Endothelial cell of umbilical vein (primary cell): ENCODE measurements around the gene LRP5. TPM values are rescaled to one million over a fixed set of nuclear protein-coding genes. Genes with fewer than 3 reads are reported as not detected.

Experiments used
- BruUV-seq: library from RNA; stranded (reverse); fragments of 400-500 nt; replicated peaks from 2 replicates; lab custom pipeline; 2021; lab: Mats Ljungman, UMichigan
- CTCF ChIA-PET: fragments of 300-600, 350-600 bp; sonication (Branson Sonifier 250); formaldehyde crosslinking; loops from one replicate; lab custom pipeline; 2021; ENCODE audit warnings: antibody characterized with exemption, inconsistent platforms; lab: Charles Lee
- POLR2A ChIA-PET: fragments of 300-600, 350-600 bp; sonication (Branson Sonifier 250); formaldehyde crosslinking; loops from one replicate; lab custom pipeline; 2021; ENCODE audit warnings: antibody characterized with exemption, inconsistent platforms; lab: Charles Lee
- DNase-seq: peaks from one replicate; pipeline ENCODE4 v3.0.0-alpha.2; 2011; ENCODE audit warnings: low read depth, low spot score
- FAIRE-seq: peaks from 2 replicates; lab custom pipeline; 2011; peaks lifted over from hg19 to GRCh38; lab: Jason Lieb, UNC
- H2AFZ ChIP-seq: 2 replicates; pipeline ENCODE4 v1.6.0; 2012; ENCODE audit warnings: low read depth, low read length, control low read depth, inconsistent platforms
- H3K27ac ChIP-seq: 2 replicates; pipeline ENCODE4 v1.5.1; 2011; ENCODE audit warnings: low read depth, mild to moderate bottlenecking, control low read depth, low read length, moderate library complexity; ENCODE audit not compliant: insufficient read depth
- H3K27me3 ChIP-seq, 2 experiments: 2 replicates each; pipeline versions ENCODE4 v1.6.0 to v1.6.1; 2011; ENCODE audit warnings: low read length in 2 of 2, mixed read lengths in 1 of 2; ENCODE audit not compliant: control insufficient read depth in 2 of 2, insufficient read depth in 2 of 2
- H3K36me3 ChIP-seq, 2 experiments: 2 replicates in 1 of 2; 3 replicates in 1 of 2; pipeline ENCODE4 v1.5.1; 2011; ENCODE audit warnings: low read length in 2 of 2, mild to moderate bottlenecking in 1 of 2, moderate library complexity in 1 of 2; ENCODE audit not compliant: control insufficient read depth in 2 of 2, insufficient read depth in 2 of 2; ENCODE audit errors: extremely low read depth in 1 of 2
- H3K4me1 ChIP-seq: 3 replicates; pipeline ENCODE4 v1.5.1; 2011; ENCODE audit warnings: mild to moderate bottlenecking, low read length; ENCODE audit not compliant: control insufficient read depth, insufficient read depth; ENCODE audit errors: extremely low read depth
- H3K4me2 ChIP-seq: 2 replicates; pipeline ENCODE4 v1.6.1; 2011; ENCODE audit warnings: low read length, control low read depth, mixed read lengths; ENCODE audit not compliant: insufficient read depth
- H3K4me3 ChIP-seq, 3 experiments: fragments of 200-600 bp in 1 of 3; sonication (generic), shearing (Covaris generic) in 1 of 3; replicated peaks in 1 of 3; 2 replicates each; pipeline ENCODE4 v1.5.1; 2011 to 2016; ENCODE audit warnings: control low read depth in 3 of 3, low read length in 3 of 3, mild to moderate bottlenecking in 2 of 3, inconsistent platforms in 1 of 3, low read depth in 1 of 3, moderate library complexity in 1 of 3; ENCODE audit not compliant: insufficient read depth in 1 of 3
- H3K79me2 ChIP-seq: 2 replicates; pipeline ENCODE4 v1.6.0; 2012; ENCODE audit warnings: low read length, inconsistent platforms; ENCODE audit not compliant: control insufficient read depth, insufficient read depth
- H3K9ac ChIP-seq: replicated peaks from 2 replicates; pipeline ENCODE3; 2011; ENCODE audit warnings: low read length, control low read depth; ENCODE audit not compliant: insufficient read depth; ENCODE audit errors: extremely low read depth
- H3K9me1 ChIP-seq: replicated peaks from 3 replicates; pipeline ENCODE4 v1.6.0; 2011; ENCODE audit warnings: mild to moderate bottlenecking, low read length; ENCODE audit not compliant: control insufficient read depth, insufficient read depth; ENCODE audit errors: extremely low read depth
- H3K9me3 ChIP-seq: replicated peaks from 2 replicates; pipeline ENCODE4 v1.5.1; 2012; ENCODE audit warnings: low read length, inconsistent platforms; ENCODE audit not compliant: control insufficient read depth, insufficient read depth
- H4K20me1 ChIP-seq: replicated peaks from 2 replicates; pipeline ENCODE3; 2011; ENCODE audit warnings: mild to moderate bottlenecking, low read length; ENCODE audit not compliant: control insufficient read depth, insufficient read depth; ENCODE audit errors: extremely low read depth
- CTCF ChIP-seq, 2 donors: IDR thresholded peaks; 1 replicate in 1 of 2; 2 replicates in 1 of 2; pipeline ENCODE4 v1.5.1; 2011; ENCODE audit warnings: low read length in 2 of 2, mild to moderate bottlenecking in 2 of 2, moderate library complexity in 2 of 2, control low read depth in 1 of 2, inconsistent platforms in 1 of 2, low read depth in 1 of 2; ENCODE audit not compliant: insufficient read depth in 1 of 2; ENCODE audit errors: extremely low read depth in 1 of 2
- FOS ChIP-seq: IDR thresholded peaks from 2 replicates; pipeline ENCODE4 v1.6.1; 2011; ENCODE audit warnings: mild to moderate bottlenecking, low read length, moderate library complexity, borderline replicate concordance; ENCODE audit not compliant: insufficient read depth
- MAX ChIP-seq: IDR thresholded peaks from 2 replicates; pipeline ENCODE4 v1.6.1; 2011; ENCODE audit not compliant: insufficient read depth, insufficient read length
- MYC ChIP-seq: IDR thresholded peaks from one replicate; pipeline ENCODE4 v1.6.1; 2011; ENCODE audit warnings: mild to moderate bottlenecking, low read depth, low read length
- POLR2A ChIP-seq: IDR thresholded peaks from 2 replicates; pipeline ENCODE4 v1.6.1; 2012; ENCODE audit warnings: low read depth, mild to moderate bottlenecking, control low read depth, low read length
- dilution Hi-C: fragments of 300-500 bp; cut with MboI; formaldehyde crosslinking; loops from one replicate; pipeline ENCODE4 v1.15.0; 2019; ENCODE audit warnings: low sequenced_read_pairs; ENCODE audit not compliant: extremely low pct_ligation_motif_present
- intact Hi-C: fragments of 100-400 bp; cut with micrococcal nuclease; formaldehyde crosslinking; loops from one replicate; pipeline ENCODE4 v1.10.0; 2022
- polyA plus RNA-seq, 4 experiments: library from polyadenylated mRNA; depleted of rRNA in 3 of 4; stranded (reverse) in 3 of 4; unstranded in 1 of 4; fragments of >200 nt; gene quantifications; 2 replicates each; pipeline versions ENCODE4 v1.2.1 to v1.2.3, GENCODE V29; 2011 to 2012; ENCODE audit warnings: missing spikeins in 1 of 4
- total RNA-seq: library from RNA; stranded (reverse); gene quantifications from 2 replicates; pipeline ENCODE4 v1.2.3, GENCODE V29; 2021

The LRP5 gene
- total and polyA plus RNA-seq, 2 donors (not counting 3 experiments of a cell fraction or from before 2014, with no cell fraction given), result 35.1 to 51.8 TPM

GRCh38 chr11:68335683-68336082 lies 23.3 kb downstream of the LRP5 start:
- no peak for FAIRE-seq
- intact Hi-C loops, result no loop called here
- no TSS peak for BruUV-seq
- no peak overlapping the region for H3K4me3 ChIP-seq
- no peak overlapping the region for H3K4me2 ChIP-seq
- H3K4me1 ChIP-seq, result peaks cover 14% of the 10 kb centered on the region
- H2AFZ ChIP-seq, result no peak overlapping the region
- no peak for DNase-seq
- POLR2A ChIA-PET, result no interaction called here
- H3K27me3 ChIP-seq, result no peaks in the 10 kb centered on the region
- no peaks in the 10 kb centered on the region for H4K20me1 ChIP-seq
- no peaks in the 10 kb centered on the region for H3K36me3 ChIP-seq
- TF ChIP-seq MAX, result no peak
- TF ChIP-seq FOS, result no peak
- no peak for TF ChIP-seq MYC
- TF ChIP-seq CTCF (IDR thresholded peaks at IDR 0.05; ENCODE audit: extremely low read depth in 1 of 2, insufficient read depth in 1 of 2, low read depth in 1 of 2, low read length in 2 of 2), result no peak
- TF ChIP-seq POLR2A, result no peak
- CTCF ChIA-PET, result no interaction called here
- H3K9me1 ChIP-seq, result no peaks in the 10 kb centered on the region
- no peak overlapping the region for H3K9ac ChIP-seq
- H3K27ac ChIP-seq, result no peak overlapping the region
- no peaks in the 10 kb centered on the region for H3K79me2 ChIP-seq
- dilution Hi-C loops, result no loop called here
- no peaks in the 10 kb centered on the region for H3K9me3 ChIP-seq

- TF ChIP-seq MYC (no peak), POLR2A (no peak), FOS (no peak)
- no peaks in the 10 kb centered on the region for H3K36me3 ChIP-seq
- CTCF ChIA-PET, result interaction anchor here (1.1 to 1.3 kb wide), 2 partner anchors 8 to 79 kb away, joined by 3 to 4 read pairs; no protein-coding TSS in a partner anchor
- dilution Hi-C loops, result no loop called here
- no peak overlapping the region for H2AFZ ChIP-seq
- no peak overlapping the region for H3K9ac ChIP-seq
- peaks cover 3% of the 10 kb centered on the region for H3K4me1 ChIP-seq
- no TSS peak for BruUV-seq
- POLR2A ChIA-PET, result no interaction called here
- H3K9me3 ChIP-seq, result no peaks in the 10 kb centered on the region
- peaks cover 6% of the 10 kb centered on the region for H3K79me2 ChIP-seq
- no peaks in the 10 kb centered on the region for H3K9me1 ChIP-seq
- H3K27ac ChIP-seq, result no peak overlapping the region
- no peak for DNase-seq
- no peak for FAIRE-seq
- no peaks in the 10 kb centered on the region for H3K27me3 ChIP-seq
- H3K4me3 ChIP-seq, result no peak overlapping the region
- intact Hi-C loops, result no loop called here
- no peaks in the 10 kb centered on the region for H4K20me1 ChIP-seq
- no peak overlapping the region for H3K4me2 ChIP-seq
Measured at GRCh38 chr11:68336716-68337115, 24.3 kb downstream of the LRP5 start.
